T47D (cell line): Measurements from ENCODE around the gene ZNF790.

Source experiments
- DNase-seq, 2 experiments: peaks; one replicate each; pipeline versions ENCODE4 v3.0.0 to v3.0.0-alpha.2; 2011 to 2012; ENCODE audit warnings: low read depth in 1 of 2, low spot score in 1 of 2
- JUND ChIP-seq: IDR thresholded peaks from 2 replicates; pipeline ENCODE4 v1.6.1; 2012; ENCODE audit warnings: low read depth
- in situ Hi-C: cut with HindIII; loops from 2 replicates; pipeline ENCODE4 v1.10.0; 2016; ENCODE audit warnings: low sequenced_read_pairs, low pct_unique_long_range_greater_than_20kb

Gene ZNF790

GRCh38 chr19:36837906-36838783, at the start of gene ZNF790:
ZNF790 (minus strand) TSS chr19:36838387; CDS start chr19:36825619, 12,768 bp downstream.
- peak; percentile 34 to 92 for DNase-seq
- in situ Hi-C loops = no loop called here
- no peak for TF ChIP-seq JUND

- in situ Hi-C loops = no loop called here
- DNase-seq = no peak
- TF ChIP-seq JUND = no peak
Observed at GRCh38 chr19:36876993-36877938, 39.1 kb upstream of the ZNF790 start.

GRCh38 chr19:36851898-36852297, 13.7 kb upstream of the ZNF790 start:
- in situ Hi-C loops = no loop called here

GRCh38 chr19:36850559-36851442, 12.6 kb upstream of the ZNF790 start, which contains the start of gene ZNF345:
ZNF345 (plus strand) TSS chr19:36850876; CDS start chr19:36876831, 25,955 bp downstream.
- in situ Hi-C loops = no loop called here
- no peak for TF ChIP-seq JUND
- DNase-seq = peak; percentile 42 to 93

More at GRCh38 chr19:36851898-36852297, 13.7 kb upstream of the ZNF790 start:
- no peak for TF ChIP-seq JUND
- no peak for DNase-seq

GRCh38 chr19:36849701-36850558, 11.7 kb upstream of the ZNF790 start:
- TF ChIP-seq JUND = no peak
- in situ Hi-C loops = no loop called here
- DNase-seq = peak; percentile 55 to 88

- in situ Hi-C loops = no loop called here
- TF ChIP-seq JUND = no peak
- DNase-seq = no peak
Observed at GRCh38 chr19:36847968-36848367, 9.8 kb upstream of the ZNF790 start.

- TF ChIP-seq JUND = no peak
- in situ Hi-C loops = no loop called here
- DNase-seq = no peak
Observed at GRCh38 chr19:36838784-36839324, 667 bp upstream of the ZNF790 start.

GRCh38 chr19:36837176-36837905, 846 bp downstream of the ZNF790 start:
- in situ Hi-C loops = no loop called here
- no peak for DNase-seq
- TF ChIP-seq JUND = no peak

GRCh38 chr19:36833430-36833829, 4.8 kb downstream of the ZNF790 start:
- TF ChIP-seq JUND = no peak
- in situ Hi-C loops = no loop called here
- no peak for DNase-seq

- no peak for DNase-seq
- TF ChIP-seq JUND = no peak
- in situ Hi-C loops = no loop called here
Observed at GRCh38 chr19:36821758-36822157, 16.4 kb downstream of the ZNF790 start.

- in situ Hi-C loops = no loop called here
Observed at GRCh38 chr19:36819130-36819630, 19.0 kb downstream of the ZNF790 start.

More at GRCh38 chr19:36819130-36819630, 19.0 kb downstream of the ZNF790 start:
- no peak for DNase-seq
- TF ChIP-seq JUND = no peak
